ENCODE measurements around the gene NUP153. TPM values are rescaled to one million over a fixed set of nuclear protein-coding genes. Genes with fewer than 3 reads are reported as not detected.

NUP153 gene
- total and polyA plus RNA-seq, 2 of the 8 experiments (the other 6 are each of a cell fraction or from before 2014, with no cell fraction given) = 47.0 to 84.8 TPM

DNA sequence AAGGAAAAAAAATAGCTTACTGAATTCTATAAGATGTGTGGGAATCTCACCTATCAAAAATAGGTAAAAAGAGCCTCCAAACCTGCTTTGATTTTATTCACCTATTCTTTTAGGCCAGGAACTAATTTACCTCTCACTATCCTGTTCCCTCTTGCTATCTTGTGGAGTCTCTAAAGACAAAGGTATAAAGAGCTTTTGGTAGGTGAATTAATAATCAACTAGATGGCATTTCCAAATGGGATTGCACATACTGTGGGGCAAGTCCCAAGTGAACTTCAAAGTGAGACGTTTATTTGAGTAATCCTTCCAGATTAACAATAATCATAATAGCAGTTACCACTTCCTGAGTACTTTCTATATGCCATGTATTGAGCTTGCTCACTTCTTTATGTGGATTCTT is 103.8 kb downstream of the NUP153 start (continued):
- TF ChIP-seq, protein P1, sequence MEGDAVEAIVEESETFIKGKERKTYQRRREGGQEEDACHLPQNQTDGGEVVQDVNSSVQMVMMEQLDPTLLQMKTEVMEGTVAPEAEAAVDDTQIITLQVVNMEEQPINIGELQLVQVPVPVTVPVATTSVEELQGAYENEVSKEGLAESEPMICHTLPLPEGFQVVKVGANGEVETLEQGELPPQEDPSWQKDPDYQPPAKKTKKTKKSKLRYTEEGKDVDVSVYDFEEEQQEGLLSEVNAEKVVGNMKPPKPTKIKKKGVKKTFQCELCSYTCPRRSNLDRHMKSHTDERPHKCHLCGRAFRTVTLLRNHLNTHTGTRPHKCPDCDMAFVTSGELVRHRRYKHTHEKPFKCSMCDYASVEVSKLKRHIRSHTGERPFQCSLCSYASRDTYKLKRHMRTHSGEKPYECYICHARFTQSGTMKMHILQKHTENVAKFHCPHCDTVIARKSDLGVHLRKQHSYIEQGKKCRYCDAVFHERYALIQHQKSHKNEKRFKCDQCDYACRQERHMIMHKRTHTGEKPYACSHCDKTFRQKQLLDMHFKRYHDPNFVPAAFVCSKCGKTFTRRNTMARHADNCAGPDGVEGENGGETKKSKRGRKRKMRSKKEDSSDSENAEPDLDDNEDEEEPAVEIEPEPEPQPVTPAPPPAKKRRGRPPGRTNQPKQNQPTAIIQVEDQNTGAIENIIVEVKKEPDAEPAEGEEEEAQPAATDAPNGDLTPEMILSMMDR (IDR thresholded peaks at IDR 0.05; ENCODE audit: control extremely low read depth in 1 of 3, insufficient read depth in 1 of 3, low read depth in 1 of 3, low read length in 3 of 3) = no peak
- TF ChIP-seq SP1 (IDR thresholded peaks at IDR 0.05; ENCODE audit: low read depth, low read length) (no peak), SIN3A (conservative IDR thresholded peaks at IDR 0.05 in 1 of 2, IDR thresholded peaks at IDR 0.05 in 1 of 2; ENCODE audit: low read depth in 1 of 2, low read length in 2 of 2) (no peak)
